SK-N-SH treated with all-trans-retinoic acid at 6 μM for 48 hours (cell line): ENCODE results near the gene TAF1C.

Source experiments
- ATAC-seq: fragments of 200-7000 bp; cut with Tn5 transposase; 3 replicates; pipeline ENCODE4 v1.9.1; 2020; ENCODE audit warnings: mild to moderate bottlenecking, moderate library complexity
- BACH2 ChIP-seq: fragments of 250-450 bp; sonication (Bioruptor Pico); IDR thresholded peaks from 2 replicates; pipeline ENCODE4 v1.9.0; 2021; ENCODE audit warnings: mild to moderate bottlenecking, borderline replicate concordance
- CSDC2 ChIP-seq: fragments of 250-450 bp; sonication (Bioruptor Pico); IDR thresholded peaks from 2 replicates; pipeline ENCODE4 v1.5.0; 2020; ENCODE audit warnings: mild to moderate bottlenecking, moderate library complexity
- ESRRG ChIP-seq: fragments of 250-450 bp; sonication (Bioruptor Pico); IDR thresholded peaks from 2 replicates; pipeline ENCODE4 v1.6.1; 2021; ENCODE audit warnings: mild to moderate bottlenecking
- GLIS3 ChIP-seq: fragments of 250-450 bp; sonication (Bioruptor Pico); IDR thresholded peaks from 2 replicates; pipeline ENCODE4 v1.5.0; 2020; ENCODE audit warnings: mild to moderate bottlenecking, moderate library complexity
- ISL1 ChIP-seq: fragments of 250-450 bp; sonication (Bioruptor Pico); IDR thresholded peaks from 2 replicates; pipeline ENCODE4 v2.1.2; 2022; ENCODE audit warnings: mild to moderate bottlenecking, moderate library complexity
- OSR1 ChIP-seq: fragments of 250-450 bp; sonication (Bioruptor Pico); IDR thresholded peaks from 2 replicates; pipeline ENCODE4 v1.8.0; 2022; ENCODE audit warnings: moderate library complexity, mild to moderate bottlenecking, inconsistent platforms
- PPARA ChIP-seq: fragments of 250-450 bp; sonication (Bioruptor Pico); IDR thresholded peaks from 2 replicates; pipeline ENCODE4 v1.5.0; 2020; ENCODE audit warnings: mild to moderate bottlenecking, borderline replicate concordance
- RARB ChIP-seq: fragments of 250-450 bp; sonication (Bioruptor Pico); IDR thresholded peaks from 2 replicates; pipeline ENCODE4 v1.8.0; 2021; ENCODE audit warnings: mild to moderate bottlenecking, moderate library complexity
- SNAI2 ChIP-seq: fragments of 250-450 bp; sonication (Bioruptor Pico); IDR thresholded peaks from 2 replicates; pipeline ENCODE4 v1.5.0; 2020; ENCODE audit warnings: mild to moderate bottlenecking, moderate library complexity
- TCF4 ChIP-seq: fragments of 250-450 bp; sonication (Bioruptor Pico); IDR thresholded peaks from 2 replicates; pipeline ENCODE4 v1.8.0; 2021; ENCODE audit warnings: mild to moderate bottlenecking, moderate library complexity, borderline replicate concordance
- TOX ChIP-seq: fragments of 250-450 bp; sonication (Bioruptor Pico); IDR thresholded peaks from 2 replicates; pipeline ENCODE4 v1.8.0; 2021; ENCODE audit warnings: mild to moderate bottlenecking, moderate library complexity, borderline replicate concordance
- ZC3H10 ChIP-seq: fragments of 250-450 bp; sonication (Bioruptor Pico); IDR thresholded peaks from 2 replicates; pipeline ENCODE4 v1.5.1; 2021; ENCODE audit warnings: mild to moderate bottlenecking, moderate library complexity
- ZFP3 ChIP-seq: fragments of 250-450 bp; sonication (Bioruptor Pico); IDR thresholded peaks from 2 replicates; pipeline ENCODE4 v1.5.0; 2020; ENCODE audit warnings: mild to moderate bottlenecking, moderate library complexity
- ZFP30 ChIP-seq: fragments of 450-650 bp; formaldehyde crosslinking; IDR thresholded peaks from 2 replicates; pipeline ENCODE4 v1.5.0; 2022; ENCODE audit warnings: mild to moderate bottlenecking, moderate library complexity
- ZNF565 ChIP-seq: fragments of 450-650 bp; formaldehyde crosslinking; conservative IDR thresholded peaks from 2 replicates; pipeline ENCODE4 v1.5.0; 2020; ENCODE audit warnings: low read depth, mild to moderate bottlenecking, moderate library complexity
- ZNF70 ChIP-seq: fragments of 450-650 bp; formaldehyde crosslinking; IDR thresholded peaks from 2 replicates; pipeline ENCODE4 v1.5.0; 2020; ENCODE audit warnings: mild to moderate bottlenecking, moderate library complexity
- ZNF8 ChIP-seq: fragments of 450-650 bp; formaldehyde crosslinking; IDR thresholded peaks from 2 replicates; pipeline ENCODE4 v1.5.0; 2020; ENCODE audit warnings: mild to moderate bottlenecking, moderate library complexity
- TF ChIP-seq, protein P1 (sequence below): fragments of 250-450 bp; sonication (Bioruptor Pico); IDR thresholded peaks from 2 replicates; pipeline ENCODE4 v1.5.1; 2020; ENCODE audit warnings: low read depth, mild to moderate bottlenecking, moderate library complexity
- TF ChIP-seq, protein P2 (sequence below): fragments of 250-450 bp; sonication (Bioruptor Pico); IDR thresholded peaks from 2 replicates; pipeline ENCODE4 v1.5.1; 2021; ENCODE audit warnings: mild to moderate bottlenecking, moderate library complexity
- TF ChIP-seq, protein P3 (sequence below): fragments of 250-450 bp; sonication (Bioruptor Pico); IDR thresholded peaks from 2 replicates; pipeline ENCODE4 v1.8.0; 2020; ENCODE audit warnings: mild to moderate bottlenecking, moderate library complexity, borderline replicate concordance
- TF ChIP-seq, protein P4 (sequence below): fragments of 250-450 bp; sonication (Bioruptor Pico); IDR thresholded peaks from 2 replicates; pipeline ENCODE4 v1.8.0; 2021; ENCODE audit warnings: low read depth, mild to moderate bottlenecking, moderate library complexity, borderline replicate concordance
- TF ChIP-seq, protein P5 (sequence below): fragments of 250-450 bp; sonication (Bioruptor Pico); IDR thresholded peaks from 2 replicates; pipeline ENCODE4 v1.5.0; 2020; ENCODE audit warnings: mild to moderate bottlenecking, moderate library complexity

Gene TAF1C

DNA sequence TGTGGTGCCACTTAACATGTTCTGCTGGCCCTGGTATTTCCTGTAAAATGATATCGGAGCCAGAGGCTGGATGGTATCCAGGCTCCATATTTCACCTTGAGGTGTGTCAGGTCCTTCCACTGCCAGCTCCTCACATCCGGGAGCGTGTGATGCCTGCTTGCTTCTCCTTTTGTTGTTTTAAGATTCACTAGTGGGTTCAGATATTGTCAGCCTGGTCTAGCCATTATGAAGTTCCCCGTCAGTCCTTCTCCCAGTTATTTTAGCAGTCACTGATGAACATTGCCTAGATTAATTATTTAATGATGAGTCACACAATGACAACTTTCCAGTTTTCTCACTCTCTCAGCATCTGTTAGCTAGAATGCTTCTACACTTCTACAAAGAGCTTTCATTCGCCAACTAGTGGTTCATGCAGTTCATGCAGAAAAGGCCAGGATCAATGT, 30.5 kb downstream of the TAF1C start:
- ATAC-seq = no peak
- TF ChIP-seq ZFP3 (CRISPR knock-in tag) = no peak
- TF ChIP-seq, all 23 proteins: peak for 0

DNA sequence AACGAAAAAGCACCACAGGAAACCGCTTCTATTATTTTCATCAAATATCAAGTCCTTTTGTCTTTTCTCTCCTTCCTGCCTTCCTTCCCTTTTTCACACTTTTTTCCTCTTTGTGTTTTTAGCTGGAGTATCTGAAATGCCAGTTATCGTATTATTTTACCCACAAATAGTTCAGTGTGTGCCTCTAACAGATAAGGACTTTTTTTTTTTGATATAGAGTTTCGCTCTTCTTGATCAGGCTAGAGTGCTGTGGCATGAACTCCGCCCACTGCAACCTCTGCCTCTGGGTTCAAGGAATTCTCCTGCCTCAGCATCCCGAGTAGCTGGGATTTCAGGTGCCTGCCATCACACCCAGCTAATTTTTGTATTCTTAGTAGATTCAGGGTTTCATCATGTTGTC, 31.1 kb downstream of the TAF1C start:
- no peak for TF ChIP-seq ZC3H10 (CRISPR knock-in tag)
- no peak for TF ChIP-seq PPARA
- TF ChIP-seq SNAI2 (CRISPR knock-in tag) = no peak
- TF ChIP-seq ISL1 (CRISPR knock-in tag) = no peak
- TF ChIP-seq, protein P1, sequence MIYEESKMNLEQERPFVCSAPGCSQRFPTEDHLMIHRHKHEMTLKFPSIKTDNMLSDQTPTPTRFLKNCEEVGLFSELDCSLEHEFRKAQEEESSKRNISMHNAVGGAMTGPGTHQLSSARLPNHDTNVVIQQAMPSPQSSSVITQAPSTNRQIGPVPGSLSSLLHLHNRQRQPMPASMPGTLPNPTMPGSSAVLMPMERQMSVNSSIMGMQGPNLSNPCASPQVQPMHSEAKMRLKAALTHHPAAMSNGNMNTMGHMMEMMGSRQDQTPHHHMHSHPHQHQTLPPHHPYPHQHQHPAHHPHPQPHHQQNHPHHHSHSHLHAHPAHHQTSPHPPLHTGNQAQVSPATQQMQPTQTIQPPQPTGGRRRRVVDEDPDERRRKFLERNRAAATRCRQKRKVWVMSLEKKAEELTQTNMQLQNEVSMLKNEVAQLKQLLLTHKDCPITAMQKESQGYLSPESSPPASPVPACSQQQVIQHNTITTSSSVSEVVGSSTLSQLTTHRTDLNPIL = no peak
- TF ChIP-seq BACH2 (CRISPR knock-in tag) = no peak
- no peak for TF ChIP-seq ZFP3 (CRISPR knock-in tag)
- TF ChIP-seq OSR1 (CRISPR knock-in tag) = no peak
- ATAC-seq = no peak

DNA sequence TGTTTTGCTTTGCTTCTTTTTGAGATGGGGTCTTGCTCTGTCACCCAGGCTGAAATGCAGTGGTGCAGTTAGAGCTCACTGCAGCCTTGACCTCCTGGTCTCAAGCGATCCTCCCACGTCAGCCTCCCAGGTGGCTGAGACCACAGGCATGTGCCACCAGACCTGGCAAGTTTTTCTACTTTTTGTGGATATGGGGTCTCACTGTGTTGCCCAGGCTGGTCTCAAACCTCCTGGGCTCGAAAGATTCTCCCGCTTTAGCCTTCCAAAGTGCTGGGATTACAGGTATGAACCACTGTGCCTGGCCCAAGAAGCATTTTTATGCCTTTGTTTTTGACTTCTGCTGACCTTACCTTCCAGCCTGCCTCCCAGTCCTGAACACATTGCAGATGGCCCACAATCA, 31.6 kb downstream of the TAF1C start:
- TF ChIP-seq SNAI2 (CRISPR knock-in tag) (no peak), GLIS3 (CRISPR knock-in tag) (no peak), BACH2 (CRISPR knock-in tag) (no peak), ZC3H10 (CRISPR knock-in tag) (no peak), OSR1 (CRISPR knock-in tag) (no peak), ESRRG (CRISPR knock-in tag) (no peak), TOX (CRISPR knock-in tag) (no peak), ISL1 (CRISPR knock-in tag) (no peak), ZNF70 (CRISPR knock-in tag) (no peak), TCF4 (CRISPR knock-in tag) (no peak), ZFP30 (no peak), ZNF8 (CRISPR knock-in tag) (no peak), RARB (CRISPR knock-in tag) (no peak)
- TF ChIP-seq, protein P2, sequence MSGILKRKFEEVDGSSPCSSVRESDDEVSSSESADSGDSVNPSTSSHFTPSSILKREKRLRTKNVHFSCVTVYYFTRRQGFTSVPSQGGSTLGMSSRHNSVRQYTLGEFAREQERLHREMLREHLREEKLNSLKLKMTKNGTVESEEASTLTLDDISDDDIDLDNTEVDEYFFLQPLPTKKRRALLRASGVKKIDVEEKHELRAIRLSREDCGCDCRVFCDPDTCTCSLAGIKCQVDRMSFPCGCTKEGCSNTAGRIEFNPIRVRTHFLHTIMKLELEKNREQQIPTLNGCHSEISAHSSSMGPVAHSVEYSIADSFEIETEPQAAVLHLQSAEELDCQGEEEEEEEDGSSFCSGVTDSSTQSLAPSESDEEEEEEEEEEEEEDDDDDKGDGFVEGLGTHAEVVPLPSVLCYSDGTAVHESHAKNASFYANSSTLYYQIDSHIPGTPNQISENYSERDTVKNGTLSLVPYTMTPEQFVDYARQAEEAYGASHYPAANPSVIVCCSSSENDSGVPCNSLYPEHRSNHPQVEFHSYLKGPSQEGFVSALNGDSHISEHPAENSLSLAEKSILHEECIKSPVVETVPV (CRISPR knock-in tag) = no peak
- TF ChIP-seq, protein P1 = no peak
- ATAC-seq = no peak

DNA sequence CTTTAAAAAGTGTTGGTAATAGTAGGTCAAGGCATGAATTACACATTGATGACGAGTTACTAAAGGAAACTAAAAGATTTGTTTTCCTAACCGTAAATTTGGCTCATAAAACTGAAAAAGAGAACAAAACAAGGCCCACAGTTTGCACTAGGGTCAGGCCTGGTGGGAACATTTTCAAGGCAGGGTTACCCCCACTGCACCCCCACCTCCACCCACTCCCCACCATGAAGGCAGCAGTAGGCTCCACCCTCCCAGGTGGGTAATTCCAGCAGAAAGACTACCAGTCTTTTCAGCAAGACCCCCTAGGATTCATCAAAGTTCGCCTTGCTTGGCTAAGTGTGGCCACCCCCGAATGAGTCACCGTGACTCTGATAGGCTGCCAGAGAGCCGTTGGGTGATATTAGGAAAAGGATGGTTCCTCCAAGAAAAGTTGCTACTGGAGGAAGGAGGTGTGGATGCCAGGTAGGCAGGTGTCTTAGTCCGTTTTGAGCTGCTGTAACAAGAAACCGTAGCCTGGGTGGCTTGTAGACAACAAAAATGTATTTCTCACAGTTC, 33.1 kb downstream of the TAF1C start:
- ATAC-seq = no peak
- TF ChIP-seq ZFP3 (CRISPR knock-in tag) (no peak), ZNF70 (CRISPR knock-in tag) (no peak), ZFP30 (no peak), SNAI2 (CRISPR knock-in tag) (no peak), GLIS3 (CRISPR knock-in tag) (no peak), RARB (CRISPR knock-in tag) (no peak), BACH2 (CRISPR knock-in tag) (no peak), ZNF565 (CRISPR knock-in tag) (no peak), ZNF8 (CRISPR knock-in tag) (no peak), PPARA (no peak), CSDC2 (CRISPR knock-in tag) (no peak)
- TF ChIP-seq, protein P3, sequence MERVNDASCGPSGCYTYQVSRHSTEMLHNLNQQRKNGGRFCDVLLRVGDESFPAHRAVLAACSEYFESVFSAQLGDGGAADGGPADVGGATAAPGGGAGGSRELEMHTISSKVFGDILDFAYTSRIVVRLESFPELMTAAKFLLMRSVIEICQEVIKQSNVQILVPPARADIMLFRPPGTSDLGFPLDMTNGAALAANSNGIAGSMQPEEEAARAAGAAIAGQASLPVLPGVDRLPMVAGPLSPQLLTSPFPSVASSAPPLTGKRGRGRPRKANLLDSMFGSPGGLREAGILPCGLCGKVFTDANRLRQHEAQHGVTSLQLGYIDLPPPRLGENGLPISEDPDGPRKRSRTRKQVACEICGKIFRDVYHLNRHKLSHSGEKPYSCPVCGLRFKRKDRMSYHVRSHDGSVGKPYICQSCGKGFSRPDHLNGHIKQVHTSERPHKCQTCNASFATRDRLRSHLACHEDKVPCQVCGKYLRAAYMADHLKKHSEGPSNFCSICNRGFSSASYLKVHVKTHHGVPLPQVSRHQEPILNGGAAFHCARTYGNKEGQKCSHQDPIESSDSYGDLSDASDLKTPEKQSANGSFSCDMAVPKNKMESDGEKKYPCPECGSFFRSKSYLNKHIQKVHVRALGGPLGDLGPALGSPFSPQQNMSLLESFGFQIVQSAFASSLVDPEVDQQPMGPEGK (CRISPR knock-in tag) = no peak
- TF ChIP-seq, protein P2 (CRISPR knock-in tag) = no peak
- TF ChIP-seq, protein P4, sequence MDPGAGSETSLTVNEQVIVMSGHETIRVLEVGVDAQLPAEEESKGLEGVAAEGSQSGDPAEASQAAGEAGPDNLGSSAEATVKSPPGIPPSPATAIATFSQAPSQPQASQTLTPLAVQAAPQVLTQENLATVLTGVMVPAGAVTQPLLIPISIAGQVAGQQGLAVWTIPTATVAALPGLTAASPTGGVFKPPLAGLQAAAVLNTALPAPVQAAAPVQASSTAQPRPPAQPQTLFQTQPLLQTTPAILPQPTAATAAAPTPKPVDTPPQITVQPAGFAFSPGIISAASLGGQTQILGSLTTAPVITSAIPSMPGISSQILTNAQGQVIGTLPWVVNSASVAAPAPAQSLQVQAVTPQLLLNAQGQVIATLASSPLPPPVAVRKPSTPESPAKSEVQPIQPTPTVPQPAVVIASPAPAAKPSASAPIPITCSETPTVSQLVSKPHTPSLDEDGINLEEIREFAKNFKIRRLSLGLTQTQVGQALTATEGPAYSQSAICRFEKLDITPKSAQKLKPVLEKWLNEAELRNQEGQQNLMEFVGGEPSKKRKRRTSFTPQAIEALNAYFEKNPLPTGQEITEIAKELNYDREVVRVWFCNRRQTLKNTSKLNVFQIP (CRISPR knock-in tag) = no peak
- TF ChIP-seq, protein P1 = no peak
- TF ChIP-seq, protein P5, sequence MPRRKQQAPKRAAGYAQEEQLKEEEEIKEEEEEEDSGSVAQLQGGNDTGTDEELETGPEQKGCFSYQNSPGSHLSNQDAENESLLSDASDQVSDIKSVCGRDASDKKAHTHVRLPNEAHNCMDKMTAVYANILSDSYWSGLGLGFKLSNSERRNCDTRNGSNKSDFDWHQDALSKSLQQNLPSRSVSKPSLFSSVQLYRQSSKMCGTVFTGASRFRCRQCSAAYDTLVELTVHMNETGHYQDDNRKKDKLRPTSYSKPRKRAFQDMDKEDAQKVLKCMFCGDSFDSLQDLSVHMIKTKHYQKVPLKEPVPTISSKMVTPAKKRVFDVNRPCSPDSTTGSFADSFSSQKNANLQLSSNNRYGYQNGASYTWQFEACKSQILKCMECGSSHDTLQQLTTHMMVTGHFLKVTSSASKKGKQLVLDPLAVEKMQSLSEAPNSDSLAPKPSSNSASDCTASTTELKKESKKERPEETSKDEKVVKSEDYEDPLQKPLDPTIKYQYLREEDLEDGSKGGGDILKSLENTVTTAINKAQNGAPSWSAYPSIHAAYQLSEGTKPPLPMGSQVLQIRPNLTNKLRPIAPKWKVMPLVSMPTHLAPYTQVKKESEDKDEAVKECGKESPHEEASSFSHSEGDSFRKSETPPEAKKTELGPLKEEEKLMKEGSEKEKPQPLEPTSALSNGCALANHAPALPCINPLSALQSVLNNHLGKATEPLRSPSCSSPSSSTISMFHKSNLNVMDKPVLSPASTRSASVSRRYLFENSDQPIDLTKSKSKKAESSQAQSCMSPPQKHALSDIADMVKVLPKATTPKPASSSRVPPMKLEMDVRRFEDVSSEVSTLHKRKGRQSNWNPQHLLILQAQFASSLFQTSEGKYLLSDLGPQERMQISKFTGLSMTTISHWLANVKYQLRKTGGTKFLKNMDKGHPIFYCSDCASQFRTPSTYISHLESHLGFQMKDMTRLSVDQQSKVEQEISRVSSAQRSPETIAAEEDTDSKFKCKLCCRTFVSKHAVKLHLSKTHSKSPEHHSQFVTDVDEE (CRISPR knock-in tag) = no peak
